Right lobe of liver (tissue), 6 donors: ENCODE data around the gene MCEMP1. TPM values are rescaled to one million over a fixed set of nuclear protein-coding genes. Genes with fewer than 3 reads are reported as not detected.
A peak's percentile ranks its signal among the peaks of the same experiment; 100 is the strongest.

Experiments used
- ATAC-seq, 4 donors: fragments of 200-7000 bp; cut with Tn5 transposase; one replicate each; pipeline ENCODE4 v1.9.1; 2020; ENCODE audit warnings: mild to moderate bottlenecking in 4 of 4, moderate library complexity in 4 of 4
- DNase-seq, 3 donors: peaks; one replicate each; pipeline ENCODE4 v3.0.0-alpha.2; 2020
- H3K27ac ChIP-seq, 3 donors: fragments of 200-600 bp; one replicate each; pipeline ENCODE4 v1.8.0; 2022
- H3K27me3 ChIP-seq, 2 donors: fragments of 200-600 bp; one replicate each; pipeline ENCODE4 v1.8.0; 2022
- H3K36me3 ChIP-seq, 4 donors: fragments of 200-600 bp; sonication (generic) in 1 of 4; one replicate each; pipeline versions ENCODE4 v1.5.1 to v1.8.0; 2017 to 2022; ENCODE audit warnings: control low read depth in 1 of 4
- H3K4me1 ChIP-seq, 4 donors: fragments of 200-600 bp; sonication (generic) in 1 of 4; one replicate each; pipeline versions ENCODE4 v1.5.1 to v1.8.0; 2017 to 2022; ENCODE audit warnings: control low read depth in 1 of 4
- H3K4me3 ChIP-seq, 3 donors: fragments of 200-600 bp; one replicate each; pipeline ENCODE4 v1.8.0; 2022
- H3K9me3 ChIP-seq, 4 donors: fragments of 200-600 bp; sonication (generic) in 1 of 4; one replicate each; pipeline versions ENCODE4 v1.5.1 to v1.8.0; 2017 to 2022; ENCODE audit warnings: control low read depth in 1 of 4
- CTCF ChIP-seq, 4 donors: fragments of 200-600 bp in 3 of 4; fragments of 450-650 bp in 1 of 4; IDR thresholded peaks; one replicate each; pipeline versions ENCODE4 v1.5.1 to v1.8.0; 2016 to 2022; ENCODE audit warnings: antibody characterized with exemption in 4 of 4, mild to moderate bottlenecking in 2 of 4
- POLR2A ChIP-seq: fragments of 450-650 bp; IDR thresholded peaks from one replicate; pipeline ENCODE4 v1.6.1; 2017; ENCODE audit warnings: antibody characterized with exemption, mild to moderate bottlenecking
- WGBS: methylation state at CpG from one replicate; pipeline ENCODE4 v1.1.6; 2018; ENCODE audit warnings: low coverage, low lambda C conversion rate; ENCODE audit not compliant: insufficient coverage; ENCODE audit errors: missing lambda C conversion rate; 5-methylcytosine and 5-hydroxymethylcytosine counted together
- intact Hi-C, 2 donors: fragments of 100-400 bp; cut with DNase I; formaldehyde crosslinking; loops; one replicate each; pipeline versions ENCODE4 v1.11.2 to v1.14.1; 2022
- total RNA-seq, 6 experiments: library from RNA; depleted of rRNA in 2 of 6; stranded (reverse); fragments of >200 nt in 2 of 6; fragmentation: NEBNext Ultra II Directional in 3 of 6; extraction: Animal tissue kit (Norgen Biotek cat#: 25700) in 3 of 6; gene quantifications; one replicate each; pipeline versions ENCODE4 v1.1.0 to v1.2.4, GENCODE V29; 2016 to 2023
- donor health status: DM: no; HTN: yes; CAD: no.
- donor health status: DM: no; HTN: no; CAD: no.
- donor health status: DM: no; HTN: no; CAD: no.
- donor health status: DM: no; HTN: yes; CAD: no.
- donor health status: DM: no; HTN: yes; CAD: no.

The MCEMP1 gene
- total RNA-seq, 6 experiments from 2014 or later = 0.11 to 0.86 (median 0.34) TPM

GRCh38 chr19:7706188-7706954 lies 29.5 kb downstream of the MCEMP1 start:
- H3K4me3 ChIP-seq = no peak overlapping the region
- DNase-seq (no peak), ATAC-seq (peak in 3 of 4 donors; percentile 8 to 9 (median 9))
- intact Hi-C loops = no loop called here
- peak overlapping the region; percentile 37 to 57 (median 44) for H3K27ac ChIP-seq
- TF ChIP-seq CTCF (IDR thresholded peaks at IDR 0.05) = no peak
- no peak for TF ChIP-seq POLR2A
- no peaks in the 10 kb centered on the region for H3K36me3 ChIP-seq
- 65% methylated on average over 8 of the region's 14 CpGs for WGBS
- H3K9me3 ChIP-seq = no peaks in the 10 kb centered on the region
- no peaks in the 10 kb centered on the region for H3K27me3 ChIP-seq
- H3K4me1 ChIP-seq = no peaks in the 10 kb centered on the region

- peak overlapping the region; percentile 37 to 57 (median 44) for H3K27ac ChIP-seq
- H3K9me3 ChIP-seq = no peaks in the 10 kb centered on the region
- ATAC-seq = peak; percentile 58 to 75 (median 68)
- TF ChIP-seq POLR2A (no peak), CTCF (IDR thresholded peaks at IDR 0.05) (no peak)
- intact Hi-C loops = no loop called here
- H3K27me3 ChIP-seq = no peaks in the 10 kb centered on the region
- peak in 1 of 3 donors; percentile 43 for DNase-seq
- no peak overlapping the region for H3K4me3 ChIP-seq
- 29% methylated on average over 2 of the region's 8 CpGs for WGBS
- H3K4me1 ChIP-seq = no peaks in the 10 kb centered on the region
- H3K36me3 ChIP-seq = no peaks in the 10 kb centered on the region
These were observed 30.1 kb downstream of the MCEMP1 start for GRCh38 chr19:7706955-7707456.

GRCh38 chr19:7709932-7710460 lies 33.1 kb downstream of the MCEMP1 start:
- Histone ChIP-seq H3K4me3 (no peak overlapping the region), H3K36me3 (no peaks in the 10 kb centered on the region), H3K27me3 (no peaks in the 10 kb centered on the region), H3K27ac (no peak overlapping the region), H3K9me3 (no peaks in the 10 kb centered on the region), H3K4me1 (no peaks in the 10 kb centered on the region)
- DNase-seq (no peak), ATAC-seq (no peak)
- intact Hi-C loops = no loop called here
- WGBS = 48% methylated on average over 4 of the region's 10 CpGs
- TF ChIP-seq POLR2A (no peak), CTCF (IDR thresholded peaks at IDR 0.05) (no peak)

- Histone ChIP-seq H3K36me3 (no peaks in the 10 kb centered on the region), H3K4me1 (no peaks in the 10 kb centered on the region), H3K27me3 (no peaks in the 10 kb centered on the region), H3K9me3 (no peaks in the 10 kb centered on the region), H3K27ac (no peak overlapping the region), H3K4me3 (no peak overlapping the region)
- no peak for TF ChIP-seq CTCF (IDR thresholded peaks at IDR 0.05)
- TF ChIP-seq POLR2A = no peak
- DNase-seq (no peak), ATAC-seq (no peak)
- 77% methylated on average over 5 of the region's 5 CpGs for WGBS
- intact Hi-C loops = no loop called here
These were observed 33.7 kb downstream of the MCEMP1 start for GRCh38 chr19:7710616-7711015.
